ENCODE data around the gene C1orf105.

Gene C1orf105

GRCh38 chr1:172450524-172450885, 30.0 kb downstream of the C1orf105 start:
- TF ChIP-seq CTCF (conservative IDR thresholded peaks at IDR 0.05), result no peak

GRCh38 chr1:172451002-172451443, 30.5 kb downstream of the C1orf105 start:
- H3K27ac ChIP-seq, result no peak overlapping the region
- TF ChIP-seq CTCF (conservative IDR thresholded peaks at IDR 0.05), result no peak

More at GRCh38 chr1:172450524-172450885, 30.0 kb downstream of the C1orf105 start:
- no peak overlapping the region for H3K27ac ChIP-seq

GRCh38 chr1:172452536-172453152, 32.2 kb downstream of the C1orf105 start:
- H3K27ac ChIP-seq, result no peak overlapping the region
- no peak for TF ChIP-seq CTCF (conservative IDR thresholded peaks at IDR 0.05)

GRCh38 chr1:172453153-172453545, 32.7 kb downstream of the C1orf105 start:
- TF ChIP-seq CTCF (conservative IDR thresholded peaks at IDR 0.05), result no peak
- no peak overlapping the region for H3K27ac ChIP-seq

GRCh38 chr1:172453607-172454006, 33.1 kb downstream of the C1orf105 start:
- no peak for TF ChIP-seq CTCF (conservative IDR thresholded peaks at IDR 0.05)

GRCh38 chr1:172455451-172455850, 35.0 kb downstream of the C1orf105 start:
- H3K27ac ChIP-seq, result no peak overlapping the region
- TF ChIP-seq CTCF (conservative IDR thresholded peaks at IDR 0.05), result no peak

More at GRCh38 chr1:172453607-172454006, 33.1 kb downstream of the C1orf105 start:
- H3K27ac ChIP-seq, result no peak overlapping the region

GRCh38 chr1:172456344-172456769, 35.9 kb downstream of the C1orf105 start:
- H3K27ac ChIP-seq, result no peak overlapping the region
- TF ChIP-seq CTCF (conservative IDR thresholded peaks at IDR 0.05), result no peak

Data from VCaP (cell line).